Mesendoderm (in vitro differentiated cells): ENCODE results near the gene DOCK7.

Experiments
- DNase-seq: peaks from one replicate; pipeline ENCODE4 v3.0.0; 2013
- H2AK5ac ChIP-seq: 2 replicates; pipeline ENCODE4 v1.6.1; 2013; ENCODE audit warnings: low read length, inconsistent platforms
- H2BK120ac ChIP-seq: 2 replicates; pipeline ENCODE4 v1.6.1; 2013; ENCODE audit warnings: low read depth, mild to moderate bottlenecking, low read length, moderate library complexity, mixed read lengths
- H2BK15ac ChIP-seq: replicated peaks from 2 replicates; pipeline ENCODE4 v1.6.1; 2013; ENCODE audit warnings: low read depth, mild to moderate bottlenecking, moderate library complexity
- H2BK5ac ChIP-seq: 2 replicates; pipeline ENCODE4 v1.6.1; 2013; ENCODE audit warnings: low read length, inconsistent platforms
- H3K18ac ChIP-seq: 2 replicates; pipeline ENCODE4 v1.6.1; 2013; ENCODE audit warnings: mild to moderate bottlenecking, low read length, mixed read lengths
- H3K23ac ChIP-seq: one replicate; pipeline ENCODE4 v1.6.1; 2013; ENCODE audit warnings: low read length
- H3K27ac ChIP-seq: 2 replicates; pipeline ENCODE4 v1.5.1; 2013; ENCODE audit warnings: low read depth, mild to moderate bottlenecking, inconsistent platforms, low read length, moderate library complexity
- H3K27me3 ChIP-seq: 2 replicates; pipeline ENCODE4 v1.6.1; 2013; ENCODE audit warnings: low read length, control low read depth, mild to moderate bottlenecking, inconsistent platforms; ENCODE audit not compliant: insufficient read depth, poor library complexity
- H3K36me3 ChIP-seq: 2 replicates; pipeline ENCODE4 v1.6.1; 2013; ENCODE audit warnings: low read length, inconsistent platforms; ENCODE audit not compliant: control insufficient read depth, insufficient read depth
- H3K4ac ChIP-seq: one replicate; pipeline ENCODE4 v1.6.1; 2013; ENCODE audit warnings: low read depth, mild to moderate bottlenecking, low read length, moderate library complexity
- H3K4me1 ChIP-seq: 2 replicates; pipeline ENCODE4 v1.6.1; 2013; ENCODE audit warnings: low read depth, low read length, inconsistent platforms; ENCODE audit not compliant: control insufficient read depth
- H3K4me2 ChIP-seq: 2 replicates; pipeline ENCODE4 v1.6.1; 2013; ENCODE audit warnings: low read length
- H3K4me3 ChIP-seq: 2 replicates; pipeline ENCODE4 v1.5.1; 2013; ENCODE audit warnings: mild to moderate bottlenecking, low read length
- H3K56ac ChIP-seq: one replicate; pipeline ENCODE4 v1.6.1; 2013; ENCODE audit warnings: low read length
- H3K79me1 ChIP-seq: 2 replicates; pipeline ENCODE4 v1.6.1; 2013; ENCODE audit warnings: low read length, inconsistent platforms
- H3K79me2 ChIP-seq: 2 replicates; pipeline ENCODE4 v1.6.1; 2013; ENCODE audit warnings: mild to moderate bottlenecking, low read length; ENCODE audit not compliant: control insufficient read depth, insufficient read depth
- H3K9ac ChIP-seq: 2 replicates; pipeline ENCODE4 v1.6.1; 2013; ENCODE audit warnings: low read length, inconsistent platforms
- H4K5ac ChIP-seq: one replicate; pipeline ENCODE4 v1.6.1; 2013; ENCODE audit warnings: low read length
- H4K8ac ChIP-seq: one replicate; pipeline ENCODE4 v1.6.1; 2013; ENCODE audit warnings: low read depth, mild to moderate bottlenecking, control low read depth, low read length, moderate library complexity
- WGBS: extraction: QIAGEN DNeasy Blood & Tissue Kit; methylation state at CpG from one replicate; pipeline ENCODE4 v1.1.7; 2013; ENCODE audit warnings: low lambda C conversion rate, missing lambda C conversion rate; ENCODE audit not compliant: insufficient coverage; ENCODE audit errors: extremely low coverage; 5-methylcytosine and 5-hydroxymethylcytosine counted together

DOCK7 gene

DNA sequence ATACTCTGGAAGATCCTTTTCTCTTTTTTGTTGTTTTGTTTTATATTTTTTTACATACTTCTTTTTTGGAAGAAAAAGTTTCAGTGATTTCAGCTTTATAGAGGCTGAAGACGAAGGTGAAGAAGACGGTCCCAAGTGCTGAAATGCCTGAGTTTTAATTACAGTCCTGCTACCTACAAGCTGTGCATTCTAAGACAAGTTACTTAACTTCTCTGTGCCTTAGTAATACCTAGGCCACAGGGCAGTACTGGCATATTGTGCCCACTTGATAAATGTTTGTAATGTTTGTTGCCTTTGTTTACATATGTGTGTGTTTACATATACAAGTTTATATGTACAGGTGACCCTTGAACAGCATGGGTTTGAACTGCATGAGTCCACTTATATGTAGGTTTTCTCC lies 147.1 kb downstream of the DOCK7 start:
- Histone ChIP-seq H3K27ac (no peak overlapping the region), H2BK15ac (no peak overlapping the region), H3K4me2 (no peak overlapping the region), H3K79me1 (no peaks in the 10 kb centered on the region), H3K4ac (no peak overlapping the region), H3K79me2 (no peaks in the 10 kb centered on the region), H4K8ac (no peak overlapping the region), H3K56ac (no peak overlapping the region), H3K9ac (no peak overlapping the region), H2BK120ac (no peak overlapping the region), H3K4me1 (no peaks in the 10 kb centered on the region), H3K18ac (no peak overlapping the region), H3K4me3 (no peak overlapping the region), H3K36me3 (no peaks in the 10 kb centered on the region), H4K5ac (no peak overlapping the region), H2BK5ac (no peak overlapping the region), H2AK5ac (no peak overlapping the region), H3K23ac (no peak overlapping the region), H3K27me3 (no peaks in the 10 kb centered on the region)
- no peak for DNase-seq
- no CpG with 5 or more reads among the region's 2 CpGs for WGBS

DNA sequence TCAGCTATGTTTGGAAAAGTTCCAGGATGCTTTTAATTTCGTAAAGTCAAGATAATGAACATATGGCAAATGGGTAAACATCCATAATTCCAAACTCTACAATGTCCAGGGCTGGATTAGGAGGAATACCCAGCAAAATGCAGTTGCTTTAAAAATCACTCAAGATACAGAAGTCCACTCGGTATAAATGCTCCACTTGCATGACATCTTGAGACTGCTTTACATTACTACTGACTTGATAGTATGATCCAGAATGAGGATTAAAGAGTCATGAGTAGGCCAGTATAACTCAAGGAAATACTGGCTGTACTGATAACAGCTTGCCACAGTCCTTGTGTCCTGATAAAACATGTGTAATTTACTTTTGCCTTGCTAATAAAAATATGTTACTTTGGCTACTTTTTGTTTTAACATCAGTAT lies 149.1 kb downstream of the DOCK7 start:
- no peaks in the 10 kb centered on the region for H3K79me1 ChIP-seq
- no peak overlapping the region for H3K4me2 ChIP-seq
- WGBS, result no CpG with 5 or more reads among the region's 2 CpGs
- H4K8ac ChIP-seq, result no peak overlapping the region
- H3K4me1 ChIP-seq, result no peaks in the 10 kb centered on the region
- H3K4ac ChIP-seq, result no peak overlapping the region
- no peak overlapping the region for H2BK15ac ChIP-seq
- no peak overlapping the region for H3K23ac ChIP-seq
- no peak overlapping the region for H3K56ac ChIP-seq
- H3K9ac ChIP-seq, result no peak overlapping the region
- no peak for DNase-seq
- no peak overlapping the region for H2BK5ac ChIP-seq
- H3K27ac ChIP-seq, result no peak overlapping the region
- H2AK5ac ChIP-seq, result no peak overlapping the region
- no peaks in the 10 kb centered on the region for H3K36me3 ChIP-seq
- H3K18ac ChIP-seq, result no peak overlapping the region
- no peaks in the 10 kb centered on the region for H3K79me2 ChIP-seq
- no peak overlapping the region for H3K4me3 ChIP-seq
- no peak overlapping the region for H2BK120ac ChIP-seq
- H3K27me3 ChIP-seq, result no peaks in the 10 kb centered on the region
- no peak overlapping the region for H4K5ac ChIP-seq

DNA sequence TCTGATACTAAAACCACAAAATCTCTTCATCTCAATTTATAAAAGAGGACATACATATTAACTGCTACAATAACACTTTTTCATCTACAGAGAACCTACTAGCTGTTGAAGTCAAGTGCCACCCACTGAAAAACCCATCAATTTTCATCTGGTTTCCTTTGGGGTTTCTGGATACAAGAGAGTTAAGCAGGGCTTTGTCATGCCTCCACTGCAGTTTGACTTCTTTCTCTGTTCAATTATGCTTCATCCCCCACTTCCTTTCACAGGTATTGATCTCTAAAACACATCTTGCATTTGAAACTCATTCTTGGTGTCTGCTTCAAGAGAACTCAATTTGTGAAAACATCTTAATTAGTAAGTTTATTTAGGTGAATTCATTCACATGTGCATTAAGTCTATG lies 151.3 kb downstream of the DOCK7 start:
- Histone ChIP-seq H3K27ac (no peak overlapping the region), H3K56ac (no peak overlapping the region), H3K79me2 (no peaks in the 10 kb centered on the region), H3K4me1 (no peaks in the 10 kb centered on the region), H3K23ac (no peak overlapping the region), H3K36me3 (no peaks in the 10 kb centered on the region), H3K4me3 (no peak overlapping the region), H2BK120ac (no peak overlapping the region), H3K4me2 (no peak overlapping the region), H3K18ac (no peak overlapping the region), H3K79me1 (no peaks in the 10 kb centered on the region), H3K27me3 (no peaks in the 10 kb centered on the region), H4K5ac (no peak overlapping the region), H4K8ac (no peak overlapping the region), H3K4ac (no peak overlapping the region), H3K9ac (no peak overlapping the region), H2BK5ac (no peak overlapping the region), H2BK15ac (no peak overlapping the region), H2AK5ac (no peak overlapping the region)
- no peak for DNase-seq

DNA sequence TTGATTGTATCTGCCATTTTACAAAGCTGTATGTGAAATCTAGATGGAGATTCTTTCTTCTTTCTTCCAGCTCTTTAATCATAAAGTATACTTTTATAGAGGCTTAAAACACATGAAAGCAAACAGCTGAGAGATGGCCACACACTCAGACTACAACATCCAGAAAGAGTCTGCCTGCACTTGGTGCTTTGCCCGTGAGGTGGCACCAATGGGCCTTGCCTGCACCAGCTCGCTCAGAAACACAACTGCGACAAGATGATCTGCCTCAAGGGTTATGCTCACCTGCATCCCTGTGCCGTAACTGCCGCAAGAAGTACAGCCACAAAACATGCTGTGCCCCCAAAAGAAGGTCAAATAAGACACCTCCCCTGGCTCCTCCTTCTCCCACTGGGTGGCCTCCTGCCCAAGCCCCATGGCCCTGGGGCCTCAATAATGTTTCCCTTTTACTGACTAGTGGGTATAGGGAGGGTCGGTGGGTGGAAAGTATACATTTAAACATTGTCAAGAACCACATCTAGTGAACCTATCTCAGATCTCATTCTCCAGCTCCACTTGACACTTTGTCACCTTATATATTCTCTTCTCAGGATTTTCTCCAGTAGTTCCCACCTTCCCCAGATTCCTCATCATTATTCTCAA lies 157.6 kb downstream of the DOCK7 start:
- no peak overlapping the region for H2AK5ac ChIP-seq
- H3K27me3 ChIP-seq, result no peaks in the 10 kb centered on the region
- H3K56ac ChIP-seq, result no peak overlapping the region
- no peak overlapping the region for H4K5ac ChIP-seq
- no peak overlapping the region for H3K9ac ChIP-seq
- no peak overlapping the region for H3K18ac ChIP-seq
- H3K23ac ChIP-seq, result no peak overlapping the region
- H4K8ac ChIP-seq, result no peak overlapping the region
- no peak overlapping the region for H2BK15ac ChIP-seq
- no peaks in the 10 kb centered on the region for H3K79me2 ChIP-seq
- no peak overlapping the region for H3K4me2 ChIP-seq
- H3K4me1 ChIP-seq, result no peaks in the 10 kb centered on the region
- H2BK120ac ChIP-seq, result no peak overlapping the region
- DNase-seq, result peak; percentile 76
- no peak overlapping the region for H3K4ac ChIP-seq
- H3K4me3 ChIP-seq, result no peak overlapping the region
- H3K27ac ChIP-seq, result no peak overlapping the region
- H2BK5ac ChIP-seq, result no peak overlapping the region
- no peaks in the 10 kb centered on the region for H3K36me3 ChIP-seq
- no peaks in the 10 kb centered on the region for H3K79me1 ChIP-seq
- WGBS, result no CpG with 5 or more reads among the region's 6 CpGs

DNA sequence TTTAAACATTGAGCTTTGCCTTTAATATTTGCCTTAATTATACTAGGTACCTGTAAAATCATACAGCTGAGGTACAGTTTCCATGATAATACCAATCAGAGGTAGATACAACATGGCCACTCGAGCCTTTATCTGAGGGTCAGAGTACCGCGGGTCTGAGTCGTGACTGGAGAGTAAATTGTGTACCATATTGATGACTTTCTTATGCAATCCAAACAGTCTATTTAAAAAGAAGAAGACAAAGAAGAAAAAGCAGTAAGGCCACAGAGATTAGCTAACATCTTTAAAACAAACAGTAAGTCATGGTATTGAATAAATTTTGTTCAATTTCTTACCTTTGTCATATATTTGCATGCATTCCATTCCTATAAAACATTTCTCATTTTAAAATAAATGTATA lies 159.0 kb downstream of the DOCK7 start:
- no peak overlapping the region for H3K18ac ChIP-seq
- DNase-seq, result no peak
- no peak overlapping the region for H3K9ac ChIP-seq
- H3K27ac ChIP-seq, result no peak overlapping the region
- WGBS, result no CpG with 5 or more reads among the region's 4 CpGs
- no peak overlapping the region for H2AK5ac ChIP-seq
- H3K4me1 ChIP-seq, result no peaks in the 10 kb centered on the region
- H2BK120ac ChIP-seq, result no peak overlapping the region
- H3K23ac ChIP-seq, result no peak overlapping the region
- H3K4ac ChIP-seq, result no peak overlapping the region
- H4K5ac ChIP-seq, result no peak overlapping the region
- no peaks in the 10 kb centered on the region for H3K79me2 ChIP-seq
- no peak overlapping the region for H2BK5ac ChIP-seq
- H3K56ac ChIP-seq, result no peak overlapping the region
- no peak overlapping the region for H3K4me3 ChIP-seq
- H3K4me2 ChIP-seq, result no peak overlapping the region
- no peak overlapping the region for H2BK15ac ChIP-seq
- no peak overlapping the region for H4K8ac ChIP-seq
- H3K27me3 ChIP-seq, result no peaks in the 10 kb centered on the region
- no peaks in the 10 kb centered on the region for H3K79me1 ChIP-seq
- H3K36me3 ChIP-seq, result no peaks in the 10 kb centered on the region

DNA sequence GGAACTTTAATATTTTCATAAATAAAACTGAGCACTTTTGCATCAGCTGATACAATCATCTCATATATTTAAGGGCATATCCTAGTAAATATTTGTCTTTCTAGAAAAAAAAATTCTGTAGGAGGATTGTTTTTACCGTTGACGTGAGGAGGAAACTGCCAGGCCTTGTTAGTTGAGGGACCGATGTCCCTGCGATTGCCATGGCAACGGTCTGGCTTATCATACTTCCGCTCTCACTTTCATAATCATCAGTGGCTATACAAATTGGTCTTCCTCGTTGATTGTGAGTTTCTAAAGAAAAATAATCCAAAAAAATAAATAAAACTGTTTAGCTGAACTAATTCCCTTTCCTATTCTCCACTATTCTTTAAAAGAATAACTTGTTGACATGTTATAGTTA lies 160.2 kb downstream of the DOCK7 start:
- no CpG with 5 or more reads among the region's 7 CpGs for WGBS
- H3K4me2 ChIP-seq, result no peak overlapping the region
- no peak overlapping the region for H2BK5ac ChIP-seq
- H3K18ac ChIP-seq, result no peak overlapping the region
- H4K8ac ChIP-seq, result no peak overlapping the region
- H3K9ac ChIP-seq, result no peak overlapping the region
- H3K4ac ChIP-seq, result no peak overlapping the region
- no peaks in the 10 kb centered on the region for H3K79me2 ChIP-seq
- no peaks in the 10 kb centered on the region for H3K4me1 ChIP-seq
- no peak overlapping the region for H3K56ac ChIP-seq
- H3K27ac ChIP-seq, result no peak overlapping the region
- no peaks in the 10 kb centered on the region for H3K27me3 ChIP-seq
- no peak overlapping the region for H3K23ac ChIP-seq
- H3K36me3 ChIP-seq, result no peaks in the 10 kb centered on the region
- no peak overlapping the region for H4K5ac ChIP-seq
- no peak overlapping the region for H2AK5ac ChIP-seq
- H3K79me1 ChIP-seq, result no peaks in the 10 kb centered on the region
- DNase-seq, result peak; percentile 13
- H2BK15ac ChIP-seq, result no peak overlapping the region
- no peak overlapping the region for H2BK120ac ChIP-seq
- no peak overlapping the region for H3K4me3 ChIP-seq
